ENCODE measurements around the gene RAP1A. TPM values are rescaled to one million over a fixed set of nuclear protein-coding genes. Genes with fewer than 3 reads are reported as not detected.

The RAP1A gene
- polyA plus RNA-seq, 1 of the 3 experiments (the other 2 are of a cell fraction): 17.7 TPM

DNA sequence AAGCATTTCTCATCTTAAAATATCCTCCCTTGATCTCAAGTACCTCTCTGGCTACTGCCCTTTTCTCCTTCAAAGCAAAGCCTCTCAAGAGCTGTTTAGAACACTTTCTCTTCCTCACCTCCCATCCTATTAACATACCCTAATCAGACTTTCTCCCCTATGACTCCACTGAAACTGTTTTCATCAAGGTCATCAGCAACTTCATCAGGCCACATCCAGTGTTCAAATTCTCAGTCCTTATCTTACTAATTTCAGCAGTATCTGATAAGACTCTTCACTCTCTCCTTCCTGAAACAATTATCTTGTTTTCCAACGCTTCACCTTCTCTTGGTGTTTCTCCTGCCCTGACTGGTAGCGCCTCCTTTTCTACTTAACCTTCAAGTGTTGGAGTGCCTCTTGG is 1.5 kb upstream of the RAP1A start:
- POLR2A ChIA-PET: no interaction called here

More for the DNA sequence above, 1.5 kb upstream of the RAP1A start:
- Histone ChIP-seq H3K36me3 (replicated peaks in 1 of 2; ENCODE audit: control insufficient read depth in 1 of 2, insufficient read depth in 2 of 2, low read length in 1 of 2) (no peaks in the 10 kb centered on the region), H3K27ac (ENCODE audit: low read depth in 2 of 2, low read length in 1 of 2) (no peak overlapping the region), H3K9ac (no peak overlapping the region), H3K9me2 (no peaks in the 10 kb centered on the region), H3F3A (replicated peaks; ENCODE audit: insufficient read depth) (no peaks in the 10 kb centered on the region), H4K20me1 (ENCODE audit: insufficient read depth) (peaks cover 5% of the 10 kb centered on the region; the same call in 1 of the 2 replicates), H3K27me3 (ENCODE audit: insufficient read depth) (no peaks in the 10 kb centered on the region), H3K4me2 (no peak overlapping the region), H2AFZ (ENCODE audit: low read depth) (no peak overlapping the region), H3K79me2 (ENCODE audit: insufficient read depth) (peaks cover 34% of the 10 kb centered on the region), H3K9me3 (no peaks in the 10 kb centered on the region), H3K4me1 (ENCODE audit: control insufficient read depth in 1 of 2, insufficient read depth in 2 of 2, low read depth in 1 of 2, low read length in 1 of 2) (peaks cover 0 to 13% of the 10 kb centered on the region in 2 experiments; a peak in 3 of 4 replicates), H3K4me3 (ENCODE audit: low read depth in 2 of 2, low read length in 1 of 2) (no peak overlapping the region)
- DNase-seq: no peak
- WGBS (ENCODE audit: low lambda C conversion rate): 95% methylated on average over 2 of the region's 2 CpGs
- TF ChIP-seq CHD2 (IDR thresholded peaks at IDR 0.05; ENCODE audit: low read length, partially characterized antibody): no peak
- no peak for TF ChIP-seq RFX5 (IDR thresholded peaks at IDR 0.05; ENCODE audit: low read length)
- TF ChIP-seq, protein P1, sequence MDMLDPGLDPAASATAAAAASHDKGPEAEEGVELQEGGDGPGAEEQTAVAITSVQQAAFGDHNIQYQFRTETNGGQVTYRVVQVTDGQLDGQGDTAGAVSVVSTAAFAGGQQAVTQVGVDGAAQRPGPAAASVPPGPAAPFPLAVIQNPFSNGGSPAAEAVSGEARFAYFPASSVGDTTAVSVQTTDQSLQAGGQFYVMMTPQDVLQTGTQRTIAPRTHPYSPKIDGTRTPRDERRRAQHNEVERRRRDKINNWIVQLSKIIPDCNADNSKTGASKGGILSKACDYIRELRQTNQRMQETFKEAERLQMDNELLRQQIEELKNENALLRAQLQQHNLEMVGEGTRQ (IDR thresholded peaks at IDR 0.05; ENCODE audit: borderline replicate concordance, low read depth, low read length): no peak
- TF ChIP-seq MEF2A (IDR thresholded peaks at IDR 0.05; ENCODE audit: borderline replicate concordance, low read depth): no peak
- TF ChIP-seq GATA2 (CRISPR knock-in tag; IDR thresholded peaks at IDR 0.05): no peak
- TF ChIP-seq SIN3A (IDR thresholded peaks at IDR 0.05; ENCODE audit: borderline replicate concordance, low read depth, low read length): no peak
- TF ChIP-seq, protein P2, sequence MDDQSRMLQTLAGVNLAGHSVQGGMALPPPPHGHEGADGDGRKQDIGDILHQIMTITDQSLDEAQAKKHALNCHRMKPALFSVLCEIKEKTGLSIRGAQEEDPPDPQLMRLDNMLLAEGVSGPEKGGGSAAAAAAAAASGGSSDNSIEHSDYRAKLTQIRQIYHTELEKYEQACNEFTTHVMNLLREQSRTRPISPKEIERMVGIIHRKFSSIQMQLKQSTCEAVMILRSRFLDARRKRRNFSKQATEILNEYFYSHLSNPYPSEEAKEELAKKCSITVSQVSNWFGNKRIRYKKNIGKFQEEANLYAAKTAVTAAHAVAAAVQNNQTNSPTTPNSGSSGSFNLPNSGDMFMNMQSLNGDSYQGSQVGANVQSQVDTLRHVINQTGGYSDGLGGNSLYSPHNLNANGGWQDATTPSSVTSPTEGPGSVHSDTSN (IDR thresholded peaks at IDR 0.05): no peak
- TF ChIP-seq RAD21 (IDR thresholded peaks at IDR 0.05; ENCODE audit: low read length): no peak
- TF ChIP-seq, protein P3, sequence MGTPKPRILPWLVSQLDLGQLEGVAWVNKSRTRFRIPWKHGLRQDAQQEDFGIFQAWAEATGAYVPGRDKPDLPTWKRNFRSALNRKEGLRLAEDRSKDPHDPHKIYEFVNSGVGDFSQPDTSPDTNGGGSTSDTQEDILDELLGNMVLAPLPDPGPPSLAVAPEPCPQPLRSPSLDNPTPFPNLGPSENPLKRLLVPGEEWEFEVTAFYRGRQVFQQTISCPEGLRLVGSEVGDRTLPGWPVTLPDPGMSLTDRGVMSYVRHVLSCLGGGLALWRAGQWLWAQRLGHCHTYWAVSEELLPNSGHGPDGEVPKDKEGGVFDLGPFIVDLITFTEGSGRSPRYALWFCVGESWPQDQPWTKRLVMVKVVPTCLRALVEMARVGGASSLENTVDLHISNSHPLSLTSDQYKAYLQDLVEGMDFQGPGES (IDR thresholded peaks at IDR 0.05; ENCODE audit: low read depth, low read length): no peak
- no peak for TF ChIP-seq SMC3 (IDR thresholded peaks at IDR 0.05; ENCODE audit: low read depth, low read length)
- TF ChIP-seq TEAD4 (IDR thresholded peaks at IDR 0.05; ENCODE audit: borderline replicate concordance, insufficient read depth): no peak
- TF ChIP-seq NRF1 (IDR thresholded peaks at IDR 0.05; ENCODE audit: low read depth, low read length): no peak
- TF ChIP-seq, protein P4, sequence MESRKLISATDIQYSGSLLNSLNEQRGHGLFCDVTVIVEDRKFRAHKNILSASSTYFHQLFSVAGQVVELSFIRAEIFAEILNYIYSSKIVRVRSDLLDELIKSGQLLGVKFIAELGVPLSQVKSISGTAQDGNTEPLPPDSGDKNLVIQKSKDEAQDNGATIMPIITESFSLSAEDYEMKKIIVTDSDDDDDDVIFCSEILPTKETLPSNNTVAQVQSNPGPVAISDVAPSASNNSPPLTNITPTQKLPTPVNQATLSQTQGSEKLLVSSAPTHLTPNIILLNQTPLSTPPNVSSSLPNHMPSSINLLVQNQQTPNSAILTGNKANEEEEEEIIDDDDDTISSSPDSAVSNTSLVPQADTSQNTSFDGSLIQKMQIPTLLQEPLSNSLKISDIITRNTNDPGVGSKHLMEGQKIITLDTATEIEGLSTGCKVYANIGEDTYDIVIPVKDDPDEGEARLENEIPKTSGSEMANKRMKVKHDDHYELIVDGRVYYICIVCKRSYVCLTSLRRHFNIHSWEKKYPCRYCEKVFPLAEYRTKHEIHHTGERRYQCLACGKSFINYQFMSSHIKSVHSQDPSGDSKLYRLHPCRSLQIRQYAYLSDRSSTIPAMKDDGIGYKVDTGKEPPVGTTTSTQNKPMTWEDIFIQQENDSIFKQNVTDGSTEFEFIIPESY (IDR thresholded peaks at IDR 0.05; ENCODE audit: borderline replicate concordance, low read depth): no peak
- TF ChIP-seq, protein P5, sequence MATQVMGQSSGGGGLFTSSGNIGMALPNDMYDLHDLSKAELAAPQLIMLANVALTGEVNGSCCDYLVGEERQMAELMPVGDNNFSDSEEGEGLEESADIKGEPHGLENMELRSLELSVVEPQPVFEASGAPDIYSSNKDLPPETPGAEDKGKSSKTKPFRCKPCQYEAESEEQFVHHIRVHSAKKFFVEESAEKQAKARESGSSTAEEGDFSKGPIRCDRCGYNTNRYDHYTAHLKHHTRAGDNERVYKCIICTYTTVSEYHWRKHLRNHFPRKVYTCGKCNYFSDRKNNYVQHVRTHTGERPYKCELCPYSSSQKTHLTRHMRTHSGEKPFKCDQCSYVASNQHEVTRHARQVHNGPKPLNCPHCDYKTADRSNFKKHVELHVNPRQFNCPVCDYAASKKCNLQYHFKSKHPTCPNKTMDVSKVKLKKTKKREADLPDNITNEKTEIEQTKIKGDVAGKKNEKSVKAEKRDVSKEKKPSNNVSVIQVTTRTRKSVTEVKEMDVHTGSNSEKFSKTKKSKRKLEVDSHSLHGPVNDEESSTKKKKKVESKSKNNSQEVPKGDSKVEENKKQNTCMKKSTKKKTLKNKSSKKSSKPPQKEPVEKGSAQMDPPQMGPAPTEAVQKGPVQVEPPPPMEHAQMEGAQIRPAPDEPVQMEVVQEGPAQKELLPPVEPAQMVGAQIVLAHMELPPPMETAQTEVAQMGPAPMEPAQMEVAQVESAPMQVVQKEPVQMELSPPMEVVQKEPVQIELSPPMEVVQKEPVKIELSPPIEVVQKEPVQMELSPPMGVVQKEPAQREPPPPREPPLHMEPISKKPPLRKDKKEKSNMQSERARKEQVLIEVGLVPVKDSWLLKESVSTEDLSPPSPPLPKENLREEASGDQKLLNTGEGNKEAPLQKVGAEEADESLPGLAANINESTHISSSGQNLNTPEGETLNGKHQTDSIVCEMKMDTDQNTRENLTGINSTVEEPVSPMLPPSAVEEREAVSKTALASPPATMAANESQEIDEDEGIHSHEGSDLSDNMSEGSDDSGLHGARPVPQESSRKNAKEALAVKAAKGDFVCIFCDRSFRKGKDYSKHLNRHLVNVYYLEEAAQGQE (IDR thresholded peaks at IDR 0.05; ENCODE audit: low read depth, low read length): no peak
- no peak for TF ChIP-seq MXI1 (IDR thresholded peaks at IDR 0.05; ENCODE audit: low read depth, low read length)
- no peak for TF ChIP-seq RXRA (IDR thresholded peaks at IDR 0.05; ENCODE audit: borderline replicate concordance, low read depth)
- TF ChIP-seq TCF12 (IDR thresholded peaks at IDR 0.05): no peak
- TF ChIP-seq RCOR1 (IDR thresholded peaks at IDR 0.05; ENCODE audit: low read length): no peak
- CTCF ChIA-PET: no interaction called here
